ENCODE results near the gene GABRG3.

GRCh38 chr15:27179789-27180188, 208.8 kb downstream of the GABRG3 start:
- TF ChIP-seq, protein P1, sequence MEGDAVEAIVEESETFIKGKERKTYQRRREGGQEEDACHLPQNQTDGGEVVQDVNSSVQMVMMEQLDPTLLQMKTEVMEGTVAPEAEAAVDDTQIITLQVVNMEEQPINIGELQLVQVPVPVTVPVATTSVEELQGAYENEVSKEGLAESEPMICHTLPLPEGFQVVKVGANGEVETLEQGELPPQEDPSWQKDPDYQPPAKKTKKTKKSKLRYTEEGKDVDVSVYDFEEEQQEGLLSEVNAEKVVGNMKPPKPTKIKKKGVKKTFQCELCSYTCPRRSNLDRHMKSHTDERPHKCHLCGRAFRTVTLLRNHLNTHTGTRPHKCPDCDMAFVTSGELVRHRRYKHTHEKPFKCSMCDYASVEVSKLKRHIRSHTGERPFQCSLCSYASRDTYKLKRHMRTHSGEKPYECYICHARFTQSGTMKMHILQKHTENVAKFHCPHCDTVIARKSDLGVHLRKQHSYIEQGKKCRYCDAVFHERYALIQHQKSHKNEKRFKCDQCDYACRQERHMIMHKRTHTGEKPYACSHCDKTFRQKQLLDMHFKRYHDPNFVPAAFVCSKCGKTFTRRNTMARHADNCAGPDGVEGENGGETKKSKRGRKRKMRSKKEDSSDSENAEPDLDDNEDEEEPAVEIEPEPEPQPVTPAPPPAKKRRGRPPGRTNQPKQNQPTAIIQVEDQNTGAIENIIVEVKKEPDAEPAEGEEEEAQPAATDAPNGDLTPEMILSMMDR (IDR thresholded peaks at IDR 0.05), result no peak
- no peak for TF ChIP-seq POLR2A (IDR thresholded peaks at IDR 0.05)

Measured in heart left ventricle (tissue), 13 donors.